ENCODE results near the gene CEP68.

The CEP68 gene

GRCh38 chr2:65133626-65134025 lies 77.4 kb downstream of the CEP68 start:
- Histone ChIP-seq H3K36me3 (ENCODE audit: insufficient read depth, low read length) (no peaks in the 10 kb centered on the region), H3K4me2 (ENCODE audit: low read depth, low read length, poor library complexity, severe bottlenecking) (no peak overlapping the region), H3K9me2 (replicated peaks; ENCODE audit: low read depth, low read length) (no peaks in the 10 kb centered on the region), H3F3A (ENCODE audit: low read depth) (0 out of 2 replicates have a peak, but pooled peaks cover 3% of the 10 kb centered on the region), H3K4me3 (ENCODE audit: low read length, poor library complexity, severe bottlenecking) (no peak overlapping the region), H3K9me3 (ENCODE audit: insufficient read depth, low read depth, low read length) (no peaks in the 10 kb centered on the region), H4K20me1 (ENCODE audit: insufficient read depth, low read length, poor library complexity, severe bottlenecking) (peaks cover 12% of the 10 kb centered on the region), H2AFZ (ENCODE audit: low read length) (no peak overlapping the region), H3K4me1 (ENCODE audit: insufficient read depth, low read length, poor library complexity, severe bottlenecking) (peaks cover 6% of the 10 kb centered on the region), H3K9ac (ENCODE audit: low read depth, low read length, poor library complexity, severe bottlenecking) (no peak overlapping the region), H3K79me2 (ENCODE audit: insufficient read depth, low read length) (peaks cover 13% of the 10 kb centered on the region), H3K27me3 (ENCODE audit: insufficient read depth, low read length, poor library complexity, severe bottlenecking) (no peaks in the 10 kb centered on the region)
- TF ChIP-seq EZH2phosphoT487 (IDR thresholded peaks at IDR 0.05; ENCODE audit: borderline replicate concordance), result no peak
- TF ChIP-seq, protein P1, sequence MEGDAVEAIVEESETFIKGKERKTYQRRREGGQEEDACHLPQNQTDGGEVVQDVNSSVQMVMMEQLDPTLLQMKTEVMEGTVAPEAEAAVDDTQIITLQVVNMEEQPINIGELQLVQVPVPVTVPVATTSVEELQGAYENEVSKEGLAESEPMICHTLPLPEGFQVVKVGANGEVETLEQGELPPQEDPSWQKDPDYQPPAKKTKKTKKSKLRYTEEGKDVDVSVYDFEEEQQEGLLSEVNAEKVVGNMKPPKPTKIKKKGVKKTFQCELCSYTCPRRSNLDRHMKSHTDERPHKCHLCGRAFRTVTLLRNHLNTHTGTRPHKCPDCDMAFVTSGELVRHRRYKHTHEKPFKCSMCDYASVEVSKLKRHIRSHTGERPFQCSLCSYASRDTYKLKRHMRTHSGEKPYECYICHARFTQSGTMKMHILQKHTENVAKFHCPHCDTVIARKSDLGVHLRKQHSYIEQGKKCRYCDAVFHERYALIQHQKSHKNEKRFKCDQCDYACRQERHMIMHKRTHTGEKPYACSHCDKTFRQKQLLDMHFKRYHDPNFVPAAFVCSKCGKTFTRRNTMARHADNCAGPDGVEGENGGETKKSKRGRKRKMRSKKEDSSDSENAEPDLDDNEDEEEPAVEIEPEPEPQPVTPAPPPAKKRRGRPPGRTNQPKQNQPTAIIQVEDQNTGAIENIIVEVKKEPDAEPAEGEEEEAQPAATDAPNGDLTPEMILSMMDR (conservative IDR thresholded peaks at IDR 0.05; ENCODE audit: low read length), result no peak

- Histone ChIP-seq H3K36me3 (ENCODE audit: insufficient read depth, low read length) (no peaks in the 10 kb centered on the region), H3K9ac (ENCODE audit: low read depth, low read length, poor library complexity, severe bottlenecking) (no peak overlapping the region), H3K27me3 (ENCODE audit: insufficient read depth, low read length, poor library complexity, severe bottlenecking) (no peaks in the 10 kb centered on the region), H2AFZ (ENCODE audit: low read length) (no peak overlapping the region), H3K9me3 (ENCODE audit: insufficient read depth, low read depth, low read length) (no peaks in the 10 kb centered on the region), H3K79me2 (ENCODE audit: insufficient read depth, low read length) (peaks cover 7% of the 10 kb centered on the region), H3K9me2 (replicated peaks; ENCODE audit: low read depth, low read length) (no peaks in the 10 kb centered on the region), H4K20me1 (ENCODE audit: insufficient read depth, low read length, poor library complexity, severe bottlenecking) (peaks cover 7% of the 10 kb centered on the region), H3K4me1 (ENCODE audit: insufficient read depth, low read length, poor library complexity, severe bottlenecking) (peaks cover 6% of the 10 kb centered on the region), H3K4me2 (ENCODE audit: low read depth, low read length, poor library complexity, severe bottlenecking) (no peak overlapping the region), H3K4me3 (ENCODE audit: low read length, poor library complexity, severe bottlenecking) (no peak overlapping the region), H3F3A (ENCODE audit: low read depth) (0 out of 2 replicates have a peak, but pooled peaks cover 3% of the 10 kb centered on the region)
- TF ChIP-seq, protein P1 (conservative IDR thresholded peaks at IDR 0.05; ENCODE audit: low read length), result no peak
- TF ChIP-seq EZH2phosphoT487 (IDR thresholded peaks at IDR 0.05; ENCODE audit: borderline replicate concordance), result no peak
These were observed 77.9 kb downstream of the CEP68 start for GRCh38 chr2:65134158-65134557.

DNA sequence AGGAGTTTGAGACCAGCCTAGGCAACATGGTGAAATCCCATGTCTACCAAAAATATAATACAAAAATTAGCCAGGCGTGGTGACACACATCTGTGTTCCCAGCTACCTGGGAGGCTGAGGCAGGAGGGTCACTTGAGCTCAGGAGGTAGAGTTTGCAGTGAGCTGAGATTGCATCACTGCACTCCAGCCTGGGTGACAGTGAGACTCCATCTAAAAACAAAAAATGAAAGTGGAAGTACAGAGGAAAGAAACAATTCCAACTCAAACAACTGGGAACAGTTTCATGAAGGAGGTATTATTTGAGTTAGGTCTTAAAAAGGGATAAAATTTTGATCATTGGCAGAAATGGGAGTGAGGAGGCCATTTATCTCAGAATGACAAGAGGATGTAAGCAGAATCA lies 80.0 kb downstream of the CEP68 start:
- H2AFZ ChIP-seq (ENCODE audit: low read length), result no peak overlapping the region
- no peak overlapping the region for H3K9ac ChIP-seq (ENCODE audit: low read depth, low read length, poor library complexity, severe bottlenecking)
- no peaks in the 10 kb centered on the region for H3K27me3 ChIP-seq (ENCODE audit: insufficient read depth, low read length, poor library complexity, severe bottlenecking)
- H3K4me2 ChIP-seq (ENCODE audit: low read depth, low read length, poor library complexity, severe bottlenecking), result no peak overlapping the region
- TF ChIP-seq, protein P1 (conservative IDR thresholded peaks at IDR 0.05; ENCODE audit: low read length), result no peak
- TF ChIP-seq EZH2phosphoT487 (IDR thresholded peaks at IDR 0.05; ENCODE audit: borderline replicate concordance), result no peak
- no peaks in the 10 kb centered on the region for H3K9me3 ChIP-seq (ENCODE audit: insufficient read depth, low read depth, low read length)
- H3K9me2 ChIP-seq (replicated peaks; ENCODE audit: low read depth, low read length), result no peaks in the 10 kb centered on the region
- peaks cover under 1% of the 10 kb centered on the region for H3K4me1 ChIP-seq (ENCODE audit: insufficient read depth, low read length, poor library complexity, severe bottlenecking)
- no peak overlapping the region for H3K4me3 ChIP-seq (ENCODE audit: low read length, poor library complexity, severe bottlenecking)
- H3K79me2 ChIP-seq (ENCODE audit: insufficient read depth, low read length), result no peaks in the 10 kb centered on the region
- no peaks in the 10 kb centered on the region for H4K20me1 ChIP-seq (ENCODE audit: insufficient read depth, low read length, poor library complexity, severe bottlenecking)
- 0 out of 2 replicates have a peak, but pooled peaks cover 3% of the 10 kb centered on the region for H3F3A ChIP-seq (ENCODE audit: low read depth)
- H3K36me3 ChIP-seq (ENCODE audit: insufficient read depth, low read length), result no peaks in the 10 kb centered on the region
